ENCODE measurements around the gene RABEP1. TPM values are rescaled to one million over a fixed set of nuclear protein-coding genes. Genes with fewer than 3 reads are reported as not detected.

The RABEP1 gene
- total and polyA plus RNA-seq, 2 experiments from 2014 or later: 37.0 to 88.1 TPM

DNA sequence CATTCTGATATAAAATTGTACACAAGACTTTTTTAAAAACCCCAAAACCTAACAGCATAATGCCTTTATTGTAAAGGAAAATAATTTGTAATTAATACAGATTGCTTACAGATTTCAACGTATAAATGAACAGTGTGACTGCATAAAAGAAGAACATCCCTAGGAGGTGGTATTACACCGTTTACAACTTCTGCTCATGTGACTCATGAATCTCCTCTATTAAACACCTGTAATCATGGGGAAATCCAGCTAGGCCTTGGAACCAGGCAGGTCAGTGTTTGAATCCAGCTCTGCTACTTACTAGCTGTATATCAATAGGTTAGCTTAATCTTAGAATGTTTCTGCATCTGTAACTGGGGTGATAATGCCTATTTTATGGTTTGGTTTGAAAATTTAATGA, 15.2 kb downstream of the RABEP1 start:
- H3K27me3 Mint-ChIP-seq (ENCODE audit: insufficient read depth, low read depth, poor library complexity): no peaks in the 10 kb centered on the region
- no peaks in the 10 kb centered on the region for H3K4me1 ChIP-seq (ENCODE audit: insufficient read depth)
- peaks cover 99% of the 10 kb centered on the region for H3K79me2 ChIP-seq (replicated peaks; ENCODE audit: insufficient read depth)
- ATAC-seq (no peak), DNase-seq (ENCODE audit: low spot score) (no peak)
- no peak overlapping the region; the same call in 1 of the 2 replicates for H3K27ac Mint-ChIP-seq
- no peak overlapping the region for H3K4me3 ChIP-seq
- H3K36me3 Mint-ChIP-seq (ENCODE audit: low read depth): peaks cover 4% of the 10 kb centered on the region; the same call in 1 of the 3 replicates
- no peak overlapping the region for H2AFZ ChIP-seq
- H4K20me1 ChIP-seq (replicated peaks; ENCODE audit: insufficient read depth): peaks cover 14% of the 10 kb centered on the region
- H3K9me2 ChIP-seq (ENCODE audit: insufficient read depth): no peaks in the 10 kb centered on the region
- peaks cover 3% of the 10 kb centered on the region; the same call in 2 of the 3 replicates for H3K4me1 Mint-ChIP-seq
- TF ChIP-seq, protein P1, sequence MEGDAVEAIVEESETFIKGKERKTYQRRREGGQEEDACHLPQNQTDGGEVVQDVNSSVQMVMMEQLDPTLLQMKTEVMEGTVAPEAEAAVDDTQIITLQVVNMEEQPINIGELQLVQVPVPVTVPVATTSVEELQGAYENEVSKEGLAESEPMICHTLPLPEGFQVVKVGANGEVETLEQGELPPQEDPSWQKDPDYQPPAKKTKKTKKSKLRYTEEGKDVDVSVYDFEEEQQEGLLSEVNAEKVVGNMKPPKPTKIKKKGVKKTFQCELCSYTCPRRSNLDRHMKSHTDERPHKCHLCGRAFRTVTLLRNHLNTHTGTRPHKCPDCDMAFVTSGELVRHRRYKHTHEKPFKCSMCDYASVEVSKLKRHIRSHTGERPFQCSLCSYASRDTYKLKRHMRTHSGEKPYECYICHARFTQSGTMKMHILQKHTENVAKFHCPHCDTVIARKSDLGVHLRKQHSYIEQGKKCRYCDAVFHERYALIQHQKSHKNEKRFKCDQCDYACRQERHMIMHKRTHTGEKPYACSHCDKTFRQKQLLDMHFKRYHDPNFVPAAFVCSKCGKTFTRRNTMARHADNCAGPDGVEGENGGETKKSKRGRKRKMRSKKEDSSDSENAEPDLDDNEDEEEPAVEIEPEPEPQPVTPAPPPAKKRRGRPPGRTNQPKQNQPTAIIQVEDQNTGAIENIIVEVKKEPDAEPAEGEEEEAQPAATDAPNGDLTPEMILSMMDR (conservative IDR thresholded peaks at IDR 0.05; ENCODE audit: low read depth in 2 of 2): no peak
- no peak for TF ChIP-seq CREB1 (CRISPR knock-in tag; IDR thresholded peaks at IDR 0.05; ENCODE audit: low read depth)
- TF ChIP-seq EZH2phosphoT487 (IDR thresholded peaks at IDR 0.05; ENCODE audit: unreplicated experiment): no peak
- no peak for TF ChIP-seq EZH2 (IDR thresholded peaks at IDR 0.05; ENCODE audit: low read depth, unreplicated experiment)
- no peak for TF ChIP-seq ZNF331 (CRISPR knock-in tag; IDR thresholded peaks at IDR 0.05; ENCODE audit: low read depth)
- TF ChIP-seq, protein P2, sequence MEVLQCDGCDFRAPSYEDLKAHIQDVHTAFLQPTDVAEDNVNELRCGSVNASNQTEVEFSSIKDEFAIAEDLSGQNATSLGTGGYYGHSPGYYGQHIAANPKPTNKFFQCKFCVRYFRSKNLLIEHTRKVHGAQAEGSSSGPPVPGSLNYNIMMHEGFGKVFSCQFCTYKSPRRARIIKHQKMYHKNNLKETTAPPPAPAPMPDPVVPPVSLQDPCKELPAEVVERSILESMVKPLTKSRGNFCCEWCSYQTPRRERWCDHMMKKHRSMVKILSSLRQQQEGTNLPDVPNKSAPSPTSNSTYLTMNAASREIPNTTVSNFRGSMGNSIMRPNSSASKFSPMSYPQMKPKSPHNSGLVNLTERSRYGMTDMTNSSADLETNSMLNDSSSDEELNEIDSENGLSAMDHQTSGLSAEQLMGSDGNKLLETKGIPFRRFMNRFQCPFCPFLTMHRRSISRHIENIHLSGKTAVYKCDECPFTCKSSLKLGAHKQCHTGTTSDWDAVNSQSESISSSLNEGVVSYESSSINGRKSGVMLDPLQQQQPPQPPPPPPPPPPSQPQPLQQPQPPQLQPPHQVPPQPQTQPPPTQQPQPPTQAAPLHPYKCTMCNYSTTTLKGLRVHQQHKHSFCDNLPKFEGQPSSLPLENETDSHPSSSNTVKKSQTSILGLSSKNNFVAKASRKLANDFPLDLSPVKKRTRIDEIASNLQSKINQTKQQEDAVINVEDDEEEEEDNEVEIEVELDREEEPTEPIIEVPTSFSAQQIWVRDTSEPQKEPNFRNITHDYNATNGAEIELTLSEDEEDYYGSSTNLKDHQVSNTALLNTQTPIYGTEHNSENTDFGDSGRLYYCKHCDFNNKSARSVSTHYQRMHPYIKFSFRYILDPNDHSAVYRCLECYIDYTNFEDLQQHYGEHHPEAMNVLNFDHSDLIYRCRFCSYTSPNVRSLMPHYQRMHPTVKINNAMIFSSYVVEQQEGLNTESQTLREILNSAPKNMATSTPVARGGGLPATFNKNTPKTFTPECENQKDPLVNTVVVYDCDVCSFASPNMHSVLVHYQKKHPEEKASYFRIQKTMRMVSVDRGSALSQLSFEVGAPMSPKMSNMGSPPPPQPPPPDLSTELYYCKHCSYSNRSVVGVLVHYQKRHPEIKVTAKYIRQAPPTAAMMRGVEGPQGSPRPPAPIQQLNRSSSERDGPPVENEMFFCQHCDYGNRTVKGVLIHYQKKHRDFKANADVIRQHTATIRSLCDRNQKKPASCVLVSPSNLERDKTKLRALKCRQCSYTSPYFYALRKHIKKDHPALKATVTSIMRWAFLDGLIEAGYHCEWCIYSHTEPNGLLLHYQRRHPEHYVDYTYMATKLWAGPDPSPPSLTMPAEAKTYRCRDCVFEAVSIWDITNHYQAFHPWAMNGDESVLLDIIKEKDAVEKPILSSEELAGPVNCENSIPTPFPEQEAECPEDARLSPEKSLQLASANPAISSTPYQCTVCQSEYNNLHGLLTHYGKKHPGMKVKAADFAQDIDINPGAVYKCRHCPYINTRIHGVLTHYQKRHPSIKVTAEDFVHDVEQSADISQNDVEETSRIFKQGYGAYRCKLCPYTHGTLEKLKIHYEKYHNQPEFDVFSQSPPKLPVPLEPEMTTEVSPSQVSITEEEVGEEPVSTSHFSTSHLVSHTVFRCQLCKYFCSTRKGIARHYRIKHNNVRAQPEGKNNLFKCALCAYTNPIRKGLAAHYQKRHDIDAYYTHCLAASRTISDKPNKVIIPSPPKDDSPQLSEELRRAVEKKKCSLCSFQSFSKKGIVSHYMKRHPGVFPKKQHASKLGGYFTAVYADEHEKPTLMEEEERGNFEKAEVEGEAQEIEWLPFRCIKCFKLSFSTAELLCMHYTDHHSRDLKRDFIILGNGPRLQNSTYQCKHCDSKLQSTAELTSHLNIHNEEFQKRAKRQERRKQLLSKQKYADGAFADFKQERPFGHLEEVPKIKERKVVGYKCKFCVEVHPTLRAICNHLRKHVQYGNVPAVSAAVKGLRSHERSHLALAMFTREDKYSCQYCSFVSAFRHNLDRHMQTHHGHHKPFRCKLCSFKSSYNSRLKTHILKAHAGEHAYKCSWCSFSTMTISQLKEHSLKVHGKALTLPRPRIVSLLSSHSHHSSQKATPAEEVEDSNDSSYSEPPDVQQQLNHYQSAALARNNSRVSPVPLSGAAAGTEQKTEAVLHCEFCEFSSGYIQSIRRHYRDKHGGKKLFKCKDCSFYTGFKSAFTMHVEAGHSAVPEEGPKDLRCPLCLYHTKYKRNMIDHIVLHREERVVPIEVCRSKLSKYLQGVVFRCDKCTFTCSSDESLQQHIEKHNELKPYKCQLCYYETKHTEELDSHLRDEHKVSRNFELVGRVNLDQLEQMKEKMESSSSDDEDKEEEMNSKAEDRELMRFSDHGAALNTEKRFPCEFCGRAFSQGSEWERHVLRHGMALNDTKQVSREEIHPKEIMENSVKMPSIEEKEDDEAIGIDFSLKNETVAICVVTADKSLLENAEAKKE (CRISPR knock-in tag; IDR thresholded peaks at IDR 0.05): no peak
- H3K27ac ChIP-seq (ENCODE audit: low read depth): no peak overlapping the region
- no peaks in the 10 kb centered on the region for H3K36me3 ChIP-seq (ENCODE audit: insufficient read depth)
- H3K4me2 ChIP-seq: no peak overlapping the region
- no peak overlapping the region for H3K4me3 Mint-ChIP-seq
- H3F3A ChIP-seq (replicated peaks; ENCODE audit: low read depth): no peaks in the 10 kb centered on the region
- H3K27me3 ChIP-seq (ENCODE audit: insufficient read depth): no peaks in the 10 kb centered on the region
- H3K9me3 Mint-ChIP-seq: no peaks in the 10 kb centered on the region

Measured in GM23338 (cell line).